HPDE6-E6E7 (cell line): ENCODE data around the gene PTPN22.

ENCODE experiments used
- DNase-seq: peaks from one replicate; pipeline ENCODE4 v3.0.0; 2011; ENCODE audit warnings: missing footprints; ENCODE audit errors: extremely low spot score

The PTPN22 gene

DNA sequence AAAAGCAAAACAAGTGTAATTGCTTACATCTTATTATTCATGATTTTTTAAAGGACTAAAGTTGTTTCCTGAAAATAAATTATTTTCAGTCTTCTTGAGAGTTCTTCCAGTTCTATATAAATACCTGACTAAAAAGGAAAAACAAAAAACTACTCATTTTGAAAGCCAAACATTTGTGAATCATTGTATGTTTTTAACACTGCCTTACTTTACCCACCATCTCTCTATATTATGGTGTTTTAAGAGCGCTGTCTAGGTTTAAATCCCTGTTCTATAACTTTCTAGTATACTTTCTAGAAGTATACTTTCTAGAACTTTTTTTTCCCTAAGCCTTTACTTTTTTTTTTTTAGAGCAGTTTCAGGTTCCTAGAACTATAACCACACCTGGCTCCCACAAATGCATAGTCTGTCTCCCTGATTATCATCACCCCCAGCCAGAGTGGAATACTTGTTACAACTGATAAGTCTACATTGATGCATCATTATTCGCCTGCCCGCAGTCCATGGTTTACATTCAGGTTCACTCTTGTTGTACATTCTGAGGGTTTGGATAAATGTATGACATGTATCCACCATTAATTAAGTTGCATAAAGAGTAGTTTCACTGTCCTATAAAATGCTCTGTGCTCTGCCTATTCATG, 69.0 kb downstream of the PTPN22 start:
- DNase-seq = no peak

- no peak for DNase-seq
Measured at GRCh38 chr1:113800487-113800886, 71.0 kb downstream of the PTPN22 start.

DNA sequence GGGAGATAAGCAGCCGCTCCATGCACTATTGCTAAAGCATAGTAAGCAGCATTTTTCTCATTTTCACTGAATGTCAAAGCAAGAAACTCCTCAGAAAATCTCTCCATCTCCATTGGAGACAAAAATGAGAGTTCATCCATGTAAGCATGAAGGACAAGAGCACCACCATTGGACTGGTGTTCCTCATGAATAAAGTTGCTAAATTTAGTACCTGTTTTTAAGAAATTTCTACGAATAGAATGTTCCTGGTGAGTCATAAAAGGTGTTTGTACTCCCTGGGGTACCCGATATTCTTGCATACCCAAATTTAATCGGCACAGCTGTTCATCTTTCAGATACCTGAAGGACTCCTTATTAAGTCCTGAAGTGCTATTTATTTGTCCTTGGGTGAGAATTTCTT, 74.0 kb downstream of the PTPN22 start:
- DNase-seq = no peak

DNA sequence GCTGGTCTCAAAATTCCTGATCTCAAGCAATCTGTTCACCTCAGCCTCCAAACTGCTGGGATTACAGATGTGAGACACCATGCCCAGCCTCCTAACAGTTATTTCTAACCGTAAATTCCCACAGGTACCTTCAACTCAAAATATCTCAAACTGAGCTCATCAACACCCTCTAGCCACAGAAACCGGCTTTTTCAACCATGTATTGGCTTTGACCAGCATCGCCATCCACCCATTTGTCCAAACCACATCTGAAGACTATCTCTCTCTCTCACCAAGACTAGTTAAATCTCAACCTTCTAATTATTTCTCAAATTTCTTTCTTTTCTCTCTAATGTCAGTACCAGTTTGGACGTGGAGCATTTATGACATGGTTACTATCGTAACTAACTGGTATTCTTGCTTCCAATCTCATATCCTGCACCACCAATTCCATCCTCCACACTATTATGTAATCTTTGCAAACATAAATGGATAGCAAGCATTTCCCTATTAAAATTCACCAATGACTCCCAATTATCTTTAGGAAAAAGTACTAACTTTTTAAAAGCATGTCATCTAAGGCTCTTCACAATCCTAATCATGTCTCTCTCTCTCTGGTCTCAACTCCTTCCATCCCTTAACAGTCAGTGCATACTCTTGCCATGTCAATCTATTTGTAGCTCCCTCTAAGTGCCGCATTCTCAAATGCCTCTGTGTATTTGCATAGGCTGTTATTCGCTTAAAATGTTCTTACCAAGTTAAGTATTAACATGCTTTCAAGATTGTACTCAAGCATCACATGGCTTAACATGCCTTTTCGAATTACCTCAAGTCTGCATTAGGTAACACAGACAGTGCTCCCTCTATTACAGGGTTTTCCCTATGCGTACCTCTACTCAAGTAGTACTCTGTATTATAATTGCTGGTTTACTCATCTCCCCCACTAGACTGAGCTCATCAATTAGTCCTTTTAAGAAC, 77.4 kb downstream of the PTPN22 start:
- DNase-seq = no peak

- DNase-seq = no peak
Measured at GRCh38 chr1:113792986-113793385, 78.5 kb downstream of the PTPN22 start.

- no peak for DNase-seq
Measured at GRCh38 chr1:113792471-113792870, 79.0 kb downstream of the PTPN22 start.

GRCh38 chr1:113788802-113789201, 82.7 kb downstream of the PTPN22 start:
- no peak for DNase-seq

DNA sequence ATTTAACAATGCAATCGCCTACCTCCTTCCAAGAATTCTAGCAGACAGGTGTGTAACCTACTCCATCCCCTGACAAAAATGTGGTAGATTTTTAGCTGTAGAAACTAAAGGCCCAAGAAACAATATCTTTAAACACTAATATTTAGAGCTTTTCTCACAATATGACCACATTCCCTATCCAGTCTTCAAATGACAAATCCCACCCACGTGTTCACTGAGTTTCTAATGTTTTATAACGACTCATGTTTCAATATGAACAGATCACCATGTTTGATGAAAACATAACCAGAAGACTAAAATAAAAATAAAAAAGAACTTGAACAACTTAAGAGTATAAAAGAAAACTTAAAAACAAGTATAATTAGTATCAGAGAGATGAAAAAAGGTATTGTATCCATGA, 83.8 kb downstream of the PTPN22 start:
- DNase-seq = no peak

DNA sequence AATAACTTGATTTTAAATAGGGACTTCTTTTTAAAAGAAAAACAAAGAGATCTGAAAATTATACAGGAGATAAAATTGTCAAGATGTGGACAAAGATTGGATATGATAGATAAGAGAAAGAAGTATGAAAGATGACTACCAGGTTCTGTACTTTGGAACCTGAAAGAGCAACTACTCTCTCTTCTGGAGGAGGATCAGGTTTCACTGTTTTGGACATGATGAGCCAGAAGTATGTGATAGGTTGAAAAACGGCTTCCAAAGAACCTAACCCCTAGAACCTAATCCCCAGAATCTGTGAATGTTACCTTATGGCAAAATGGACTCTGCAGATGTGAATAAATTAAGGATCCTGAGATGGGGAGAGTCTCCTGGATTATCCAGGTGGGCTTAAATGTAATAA, 85.4 kb downstream of the PTPN22 start:
- no peak for DNase-seq

- DNase-seq = no peak
Measured at GRCh38 chr1:113784104-113784779, 87.3 kb downstream of the PTPN22 start.

DNA sequence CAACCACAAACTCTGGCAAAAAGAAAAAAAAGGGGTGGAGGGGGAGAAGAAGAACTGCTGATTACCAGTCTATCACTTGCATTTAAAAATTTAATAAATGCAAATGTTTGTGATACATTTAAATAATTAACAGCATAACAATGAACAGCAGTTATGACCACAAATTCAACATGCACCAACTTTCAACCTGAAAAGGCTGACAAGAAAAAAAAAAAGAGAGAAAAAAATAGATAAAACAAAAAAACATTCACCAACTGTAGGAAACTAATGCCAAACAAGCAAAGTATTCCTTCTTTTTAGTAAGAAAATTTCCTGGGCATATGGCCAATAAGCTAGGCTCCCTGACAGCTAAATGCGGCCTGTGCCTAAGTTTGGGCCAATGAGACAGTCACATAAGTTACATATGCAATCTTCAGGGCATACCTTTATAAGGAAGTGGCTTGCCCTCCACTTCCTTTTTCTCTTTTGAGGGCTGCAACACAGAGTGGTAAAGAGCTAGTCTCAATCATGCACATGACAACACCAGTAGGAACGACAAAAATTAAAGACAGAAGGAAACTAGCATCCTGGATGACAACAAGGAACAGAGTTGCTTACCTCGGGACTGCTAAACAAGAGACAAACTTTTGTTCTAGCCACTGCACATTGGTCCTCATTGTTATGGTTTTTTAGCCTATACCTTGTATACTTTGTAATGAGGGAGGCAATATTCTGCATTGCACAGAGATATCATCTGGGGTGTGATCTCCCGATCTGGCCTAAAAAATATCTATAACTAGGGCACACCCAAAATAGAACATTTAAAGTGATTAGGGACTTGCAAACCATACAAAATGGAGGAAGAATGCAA, 88.0 kb downstream of the PTPN22 start:
- no peak for DNase-seq

- no peak for DNase-seq
Measured at GRCh38 chr1:113782406-113782805, 89.1 kb downstream of the PTPN22 start.

GRCh38 chr1:113780374-113781146, 91.0 kb downstream of the PTPN22 start:
- no peak for DNase-seq

- no peak for DNase-seq
Measured at GRCh38 chr1:113779542-113779941, 92.0 kb downstream of the PTPN22 start.

DNA sequence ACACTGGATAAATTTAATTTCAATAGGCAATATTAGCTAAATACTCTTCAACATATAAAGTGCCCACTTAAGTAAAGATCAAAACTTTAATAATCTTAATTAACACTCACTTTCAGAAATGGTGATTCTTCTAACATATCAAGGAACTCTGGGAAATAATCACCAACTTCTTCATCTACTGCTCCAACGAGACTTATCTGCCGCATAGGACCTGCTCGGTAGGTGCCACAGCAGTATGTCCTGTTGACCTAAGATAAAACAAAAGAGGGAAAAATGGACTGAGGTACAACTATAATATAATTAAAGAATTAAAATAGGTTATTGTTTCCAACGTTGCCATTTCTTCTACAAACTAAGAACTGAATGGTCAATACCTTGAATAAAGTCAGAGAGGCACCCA, 94.0 kb downstream of the PTPN22 start:
- DNase-seq = no peak

DNA sequence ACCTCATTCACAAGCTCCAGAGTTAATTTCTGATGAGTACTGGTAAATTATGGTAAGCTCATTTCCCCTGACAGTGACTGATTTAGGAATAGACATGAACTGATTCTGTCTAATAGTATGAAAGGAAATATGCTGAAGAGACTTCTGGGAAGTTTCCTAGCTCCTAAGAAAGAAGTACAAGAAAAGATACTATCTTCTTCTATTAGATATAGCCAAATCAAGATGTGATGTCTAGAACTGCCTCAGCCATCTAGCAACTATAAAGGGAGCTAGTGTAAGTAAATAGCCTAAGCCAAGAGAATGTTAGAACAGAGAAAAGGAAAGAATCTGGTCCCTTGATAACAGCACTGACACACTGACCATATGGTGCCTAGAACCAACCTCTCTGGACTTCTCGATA, 101.5 kb downstream of the PTPN22 start:
- DNase-seq = no peak

DNA sequence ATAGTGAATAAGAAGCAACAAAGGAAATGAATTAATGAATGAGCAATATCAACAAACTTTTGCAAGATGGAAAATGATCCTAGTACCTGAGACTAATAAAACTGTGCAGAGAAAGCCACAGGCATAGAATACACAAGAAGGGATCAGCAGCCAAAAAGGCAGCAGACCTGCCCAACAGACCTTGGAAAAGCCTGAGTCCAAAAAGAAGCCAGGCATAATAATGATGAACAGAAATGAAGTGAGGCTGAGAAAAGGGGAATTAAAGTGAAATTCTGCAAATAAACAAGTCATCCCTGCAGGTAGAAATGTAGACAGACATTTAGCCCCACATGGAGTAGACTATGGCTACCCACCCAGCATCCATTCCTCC, 101.9 kb downstream of the PTPN22 start:
- DNase-seq = no peak

- DNase-seq = no peak
Measured at GRCh38 chr1:113768916-113769600, 102.5 kb downstream of the PTPN22 start.

DNA sequence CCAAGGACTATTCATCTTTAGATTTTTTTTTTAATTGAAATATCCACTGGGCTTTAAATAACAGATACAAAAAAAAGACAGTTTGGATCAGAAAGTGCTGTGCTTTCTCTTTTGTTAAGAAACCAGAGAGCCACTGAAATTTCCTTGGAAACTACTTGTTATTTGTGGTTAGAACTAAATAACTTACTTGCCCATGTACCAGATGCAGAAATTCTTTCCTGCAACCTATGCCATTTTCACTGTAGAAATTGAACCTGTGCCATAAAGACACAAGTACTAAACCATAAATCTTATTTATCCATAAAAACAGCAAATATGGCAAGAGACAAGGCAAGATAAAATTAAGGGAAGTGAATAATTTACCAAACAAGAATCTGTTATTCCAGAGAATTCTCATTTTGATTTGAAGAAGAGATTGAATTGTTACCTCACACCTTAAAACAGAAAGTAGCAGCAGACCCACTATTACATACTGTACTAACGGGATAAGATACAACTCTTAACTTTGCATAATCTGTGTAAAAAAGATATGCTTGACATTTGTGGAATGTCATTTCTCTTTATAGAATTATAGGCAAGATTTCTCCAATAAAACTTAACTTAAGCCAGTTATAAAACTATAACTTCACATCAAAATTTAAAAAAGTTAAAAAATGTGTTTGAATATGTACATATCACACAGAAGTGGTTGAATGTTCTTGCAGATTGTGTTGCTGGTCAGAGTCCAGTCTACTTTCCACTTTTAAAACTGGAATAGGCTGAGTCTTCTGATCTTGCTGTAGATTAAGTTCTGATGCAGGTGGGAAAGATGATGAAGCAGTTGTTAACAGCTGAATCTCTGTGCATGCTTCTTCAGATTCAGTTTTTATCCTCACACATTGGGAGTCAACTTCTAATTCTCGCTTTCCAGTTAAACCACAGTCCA, 105.9 kb downstream of the PTPN22 start:
- DNase-seq = no peak
